Measurements from ENCODE around the gene SUFU.

- TF ChIP-seq, protein P1, sequence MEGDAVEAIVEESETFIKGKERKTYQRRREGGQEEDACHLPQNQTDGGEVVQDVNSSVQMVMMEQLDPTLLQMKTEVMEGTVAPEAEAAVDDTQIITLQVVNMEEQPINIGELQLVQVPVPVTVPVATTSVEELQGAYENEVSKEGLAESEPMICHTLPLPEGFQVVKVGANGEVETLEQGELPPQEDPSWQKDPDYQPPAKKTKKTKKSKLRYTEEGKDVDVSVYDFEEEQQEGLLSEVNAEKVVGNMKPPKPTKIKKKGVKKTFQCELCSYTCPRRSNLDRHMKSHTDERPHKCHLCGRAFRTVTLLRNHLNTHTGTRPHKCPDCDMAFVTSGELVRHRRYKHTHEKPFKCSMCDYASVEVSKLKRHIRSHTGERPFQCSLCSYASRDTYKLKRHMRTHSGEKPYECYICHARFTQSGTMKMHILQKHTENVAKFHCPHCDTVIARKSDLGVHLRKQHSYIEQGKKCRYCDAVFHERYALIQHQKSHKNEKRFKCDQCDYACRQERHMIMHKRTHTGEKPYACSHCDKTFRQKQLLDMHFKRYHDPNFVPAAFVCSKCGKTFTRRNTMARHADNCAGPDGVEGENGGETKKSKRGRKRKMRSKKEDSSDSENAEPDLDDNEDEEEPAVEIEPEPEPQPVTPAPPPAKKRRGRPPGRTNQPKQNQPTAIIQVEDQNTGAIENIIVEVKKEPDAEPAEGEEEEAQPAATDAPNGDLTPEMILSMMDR (IDR thresholded peaks at IDR 0.05), result no peak
- no peak for TF ChIP-seq POLR2A (IDR thresholded peaks at IDR 0.05)
Observed at GRCh38 chr10:102675011-102675665, 171.4 kb downstream of the SUFU start.
